Activated CD8-positive, alpha-beta memory T cell treated with anti-CD3 and anti-CD28 coated beads, Interleukin-2, amount 10 ng/mL, durations not matched to agents 7 days and 5 days (primary cell): ENCODE measurements around the gene FAM184B. TPM values are rescaled to one million over a fixed set of nuclear protein-coding genes. Genes with fewer than 3 reads are reported as not detected.
"Not testable (repeated sequence)": the region's sequence is repeated elsewhere in the genome, so short reads cannot be mapped to it uniquely, and the experiment has no call there.

ENCODE experiments used
- ATAC-seq: fragments of 150-1000 bp; cut with Tn5 transposase; one replicate; pipeline ENCODE4 v1.10.0; 2021; ENCODE audit warnings: moderate library complexity
- CTCF ChIA-PET: fragments of 350-600 bp; sonication (Branson Sonifier 250); formaldehyde crosslinking; loops from one replicate; lab custom pipeline; 2021; ENCODE audit warnings: antibody characterized with exemption; lab: Charles Lee
- DNase-seq: peaks from one replicate; pipeline ENCODE4 v3.0.0-alpha.2; 2020
- H3K27ac Mint-ChIP-seq: one replicate; pipeline ENCODE4 v1.8.0; 2021; ENCODE audit warnings: mild to moderate bottlenecking, mixed read lengths
- H3K27me3 Mint-ChIP-seq: one replicate; pipeline ENCODE4 v1.8.0; 2021; ENCODE audit warnings: mixed read lengths
- H3K36me3 Mint-ChIP-seq: one replicate; pipeline ENCODE4 v1.8.0; 2021; ENCODE audit warnings: mild to moderate bottlenecking, mixed read lengths
- H3K4me1 Mint-ChIP-seq: one replicate; pipeline ENCODE4 v1.8.0; 2021; ENCODE audit warnings: mixed read lengths
- H3K4me3 Mint-ChIP-seq: one replicate; pipeline ENCODE4 v1.8.0; 2021; ENCODE audit warnings: mild to moderate bottlenecking, moderate library complexity, mixed read lengths
- H3K9me3 Mint-ChIP-seq: one replicate; pipeline ENCODE4 v1.8.0; 2022; ENCODE audit warnings: low read depth, mixed read lengths
- total RNA-seq, 2 experiments: library from RNA; stranded (reverse); gene quantifications; one replicate each; pipeline ENCODE4 v1.2.3, GENCODE V29; 2021

Gene FAM184B
- total RNA-seq, 2 experiments from 2014 or later: 0.02 TPM; not detected in 1

- CTCF ChIA-PET: no interaction called here
- no peak overlapping the region for H3K27ac Mint-ChIP-seq
- H3K27me3 Mint-ChIP-seq: peaks cover 25% of the 10 kb centered on the region
- no peaks in the 10 kb centered on the region for H3K36me3 Mint-ChIP-seq
- DNase-seq (no peak), ATAC-seq (no peak)
- H3K4me1 Mint-ChIP-seq: no peaks in the 10 kb centered on the region
- H3K4me3 Mint-ChIP-seq: no peak overlapping the region
- H3K9me3 Mint-ChIP-seq: no peaks in the 10 kb centered on the region
Observed at GRCh38 chr4:17681281-17682221, 99.9 kb downstream of the FAM184B start.

GRCh38 chr4:17680559-17681280 is 100.7 kb downstream of the FAM184B start:
- no peak for DNase-seq
- no peak for ATAC-seq
- CTCF ChIA-PET: no interaction called here
- Mint-ChIP-seq H3K36me3 (no peaks in the 10 kb centered on the region), H3K27ac (no peak overlapping the region), H3K4me1 (no peaks in the 10 kb centered on the region), H3K4me3 (no peak overlapping the region), H3K27me3 (peaks cover 30% of the 10 kb centered on the region), H3K9me3 (no peaks in the 10 kb centered on the region)

DNA sequence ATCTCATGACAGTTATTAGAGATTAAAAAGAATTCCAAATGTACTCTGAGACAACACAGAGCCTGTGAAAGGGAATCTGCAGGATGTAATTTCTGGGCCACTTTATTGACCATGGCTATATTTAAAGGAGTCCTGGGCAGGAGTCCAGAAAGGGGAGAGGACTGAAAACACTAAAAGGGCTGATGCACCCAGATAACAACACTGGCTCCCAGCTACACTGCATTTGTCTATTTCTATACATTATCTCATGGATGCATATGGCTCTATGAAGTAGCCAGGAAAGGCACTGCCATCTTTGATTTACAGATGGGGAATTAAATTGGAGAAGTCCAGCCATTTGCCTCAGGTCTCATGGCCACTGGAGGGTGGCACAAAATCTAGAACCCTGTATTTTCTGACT is 111.0 kb downstream of the FAM184B start:
- no peaks in the 10 kb centered on the region for H3K4me1 Mint-ChIP-seq
- no peak overlapping the region for H3K4me3 Mint-ChIP-seq
- H3K27me3 Mint-ChIP-seq: peaks cover 46% of the 10 kb centered on the region
- H3K36me3 Mint-ChIP-seq: no peaks in the 10 kb centered on the region
- no peak for DNase-seq
- no peak overlapping the region for H3K27ac Mint-ChIP-seq
- no peak for ATAC-seq
- H3K9me3 Mint-ChIP-seq: peaks cover 6% of the 10 kb centered on the region
- CTCF ChIA-PET: no interaction called here

DNA sequence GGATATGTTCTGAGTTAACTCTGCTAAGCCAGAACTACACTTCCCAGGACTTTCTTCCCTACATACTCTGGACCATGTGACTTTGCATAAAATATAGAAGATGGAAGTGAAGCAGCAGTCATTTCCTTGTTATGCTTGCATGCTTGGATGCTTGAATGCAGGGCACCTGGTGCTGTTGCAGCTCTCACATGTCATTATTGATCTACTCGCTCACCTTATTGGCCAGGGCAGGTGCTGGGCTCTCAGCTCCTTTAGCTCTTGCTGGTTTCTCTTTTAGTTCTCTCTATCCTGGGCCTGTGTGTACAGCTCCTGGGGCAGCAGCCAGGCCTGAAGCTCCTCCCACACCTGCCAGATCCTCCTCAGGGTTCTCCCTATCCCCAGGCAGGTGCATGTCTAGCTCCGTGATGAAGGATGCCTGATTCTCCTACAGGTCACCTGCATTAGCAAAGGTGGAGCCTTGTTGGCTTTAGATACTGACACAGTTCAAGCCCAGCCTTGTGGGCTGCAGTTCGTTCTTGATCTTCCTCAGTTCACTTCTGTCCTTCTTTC is 113.7 kb downstream of the FAM184B start:
- CTCF ChIA-PET: no interaction called here
- DNase-seq (no peak), ATAC-seq (no peak)
- Mint-ChIP-seq H3K4me1 (peaks cover 12% of the 10 kb centered on the region), H3K27ac (no peak overlapping the region), H3K4me3 (no peak overlapping the region), H3K36me3 (no peaks in the 10 kb centered on the region), H3K27me3 (peaks cover 31% of the 10 kb centered on the region), H3K9me3 (peaks cover 6% of the 10 kb centered on the region)

GRCh38 chr4:17667253-17667652 is 114.2 kb downstream of the FAM184B start:
- H3K36me3 Mint-ChIP-seq: no peaks in the 10 kb centered on the region
- peaks cover 15% of the 10 kb centered on the region for H3K4me1 Mint-ChIP-seq
- CTCF ChIA-PET: no interaction called here

GRCh38 chr4:17665852-17666251 is 115.6 kb downstream of the FAM184B start:
- CTCF ChIA-PET: no interaction called here
- Mint-ChIP-seq H3K9me3 (peaks cover 2% of the 10 kb centered on the region), H3K4me3 (no peak overlapping the region), H3K27ac (no peak overlapping the region), H3K27me3 (peaks cover 15% of the 10 kb centered on the region), H3K4me1 (peaks cover 15% of the 10 kb centered on the region), H3K36me3 (no peaks in the 10 kb centered on the region)
- DNase-seq (no peak), ATAC-seq (no peak)

More at GRCh38 chr4:17667253-17667652, 114.2 kb downstream of the FAM184B start:
- Mint-ChIP-seq H3K27me3 (peaks cover 29% of the 10 kb centered on the region), H3K9me3 (peaks cover 6% of the 10 kb centered on the region), H3K27ac (no peak overlapping the region), H3K4me3 (no peak overlapping the region)
- ATAC-seq (no peak), DNase-seq (no peak)

GRCh38 chr4:17665346-17665745 is 116.1 kb downstream of the FAM184B start:
- DNase-seq (no peak), ATAC-seq (no peak)
- CTCF ChIA-PET: no interaction called here
- Mint-ChIP-seq H3K9me3 (peaks cover 2% of the 10 kb centered on the region), H3K4me1 (peaks cover 15% of the 10 kb centered on the region), H3K4me3 (no peak overlapping the region), H3K27me3 (peaks cover 10% of the 10 kb centered on the region), H3K27ac (no peak overlapping the region), H3K36me3 (no peaks in the 10 kb centered on the region)

DNA sequence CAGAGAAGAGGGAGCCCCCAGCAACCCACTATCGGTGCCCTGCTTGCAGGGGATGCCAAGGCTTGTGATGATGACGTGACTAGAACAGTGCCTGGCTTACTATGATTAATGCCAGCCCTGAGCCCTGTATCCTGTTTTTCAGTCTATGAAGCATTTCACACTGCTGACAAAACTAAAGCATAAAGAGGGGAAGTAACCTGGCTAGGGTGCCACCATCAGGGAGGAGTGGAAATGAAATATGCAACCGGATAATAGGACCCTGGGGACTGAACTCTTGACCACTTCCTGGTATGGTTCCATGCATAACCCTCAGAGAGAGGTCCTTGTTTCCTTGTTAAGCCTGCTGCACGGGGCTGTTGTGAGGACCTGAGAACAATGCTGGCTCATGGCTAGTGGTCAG is 116.7 kb downstream of the FAM184B start:
- DNase-seq: no peak
- peaks cover 7% of the 10 kb centered on the region for H3K27me3 Mint-ChIP-seq
- no peak overlapping the region for H3K4me3 Mint-ChIP-seq
- peaks cover 15% of the 10 kb centered on the region for H3K4me1 Mint-ChIP-seq
- CTCF ChIA-PET: no interaction called here
- no peaks in the 10 kb centered on the region for H3K36me3 Mint-ChIP-seq
- peaks cover 2% of the 10 kb centered on the region for H3K9me3 Mint-ChIP-seq
- no peak overlapping the region for H3K27ac Mint-ChIP-seq
- no peak for ATAC-seq

GRCh38 chr4:17662694-17663093 is 118.7 kb downstream of the FAM184B start:
- ATAC-seq (no peak), DNase-seq (no peak)

DNA sequence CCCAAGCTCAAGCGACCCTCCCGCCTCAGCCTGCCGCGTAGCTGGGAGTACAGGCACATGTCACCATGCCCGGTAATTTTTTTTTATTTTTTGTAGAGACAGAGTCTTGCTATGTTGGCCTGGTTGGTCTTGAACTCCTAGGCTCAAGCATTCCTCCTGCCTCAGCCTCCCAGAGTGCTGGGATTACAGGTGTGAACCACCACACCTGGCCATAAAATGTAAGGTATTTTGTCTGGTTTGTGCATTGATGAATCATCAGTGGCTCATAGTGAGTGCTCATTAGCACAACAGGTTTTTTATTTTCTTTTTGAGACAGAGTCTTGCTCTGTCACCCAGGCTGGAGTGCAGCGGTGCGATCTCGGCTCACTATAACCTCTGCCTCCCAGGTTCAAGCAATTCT is 122.2 kb downstream of the FAM184B start:
- ATAC-seq, H3K36me3 Mint-ChIP-seq, H3K4me3 Mint-ChIP-seq, CTCF ChIA-PET, DNase-seq, H3K27ac Mint-ChIP-seq, H3K4me1 Mint-ChIP-seq, H3K9me3 Mint-ChIP-seq: not testable (repeated sequence)
- H3K27me3 Mint-ChIP-seq: peaks cover 18% of the 10 kb centered on the region

More at GRCh38 chr4:17662694-17663093, 118.7 kb downstream of the FAM184B start:
- Mint-ChIP-seq H3K27me3 (peaks cover 10% of the 10 kb centered on the region), H3K9me3 (peaks cover 2% of the 10 kb centered on the region), H3K27ac (no peak overlapping the region), H3K4me3 (no peak overlapping the region), H3K36me3 (no peaks in the 10 kb centered on the region), H3K4me1 (peaks cover 15% of the 10 kb centered on the region)
- CTCF ChIA-PET: no interaction called here

- Mint-ChIP-seq H3K9me3 (no peaks in the 10 kb centered on the region), H3K27ac (no peak overlapping the region), H3K4me3 (no peak overlapping the region), H3K36me3 (no peaks in the 10 kb centered on the region), H3K27me3 (peaks cover 18% of the 10 kb centered on the region), H3K4me1 (peaks cover 4% of the 10 kb centered on the region)
- ATAC-seq (no peak), DNase-seq (no peak)
- CTCF ChIA-PET: no interaction called here
Observed at GRCh38 chr4:17657849-17658248, 123.6 kb downstream of the FAM184B start.

DNA sequence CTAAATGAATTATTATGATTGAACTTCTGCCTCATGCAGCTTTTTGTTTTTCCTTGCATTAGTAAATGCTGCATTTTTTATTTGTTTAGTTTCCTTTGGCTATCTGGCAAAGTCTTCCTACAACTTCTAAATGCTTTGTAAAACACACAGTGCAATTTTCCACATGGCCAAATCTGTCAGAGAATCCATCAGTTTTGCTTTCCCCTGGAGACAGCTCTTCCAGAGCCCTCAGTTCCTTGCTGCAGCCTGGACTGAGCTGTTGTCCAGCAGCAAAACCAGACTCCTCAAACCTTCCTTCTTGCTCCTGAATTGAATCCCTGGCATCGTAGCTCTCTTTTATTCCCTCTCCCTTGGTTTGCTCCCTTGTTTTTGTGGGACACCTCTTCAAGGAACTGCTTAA is 124.3 kb downstream of the FAM184B start:
- no peak for ATAC-seq

DNA sequence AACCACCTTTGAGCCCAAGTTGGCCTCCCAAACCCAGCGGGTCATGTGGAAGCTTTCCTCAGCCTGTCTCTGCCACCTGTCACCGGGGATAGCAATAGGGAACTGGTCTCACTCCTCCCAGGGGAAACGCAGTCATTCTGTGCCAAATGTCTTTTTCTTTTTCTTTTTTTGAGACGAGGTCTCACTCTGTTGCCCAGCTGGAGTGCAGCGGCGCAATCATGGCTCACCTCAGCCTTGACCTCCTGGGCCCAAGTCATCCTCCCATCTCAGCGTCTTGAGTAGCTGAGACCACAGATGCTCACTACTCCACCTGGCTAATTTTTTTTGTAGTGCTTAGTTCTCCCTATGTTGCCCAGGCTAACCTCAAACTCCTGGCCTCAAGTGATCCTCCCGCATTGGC is 126.7 kb downstream of the FAM184B start:
- H3K4me3 Mint-ChIP-seq: no peak overlapping the region
- ATAC-seq (no peak), DNase-seq (no peak)

More for the DNA sequence above, 124.3 kb downstream of the FAM184B start:
- Mint-ChIP-seq H3K4me1 (no peaks in the 10 kb centered on the region), H3K27me3 (peaks cover 18% of the 10 kb centered on the region), H3K27ac (no peak overlapping the region), H3K36me3 (no peaks in the 10 kb centered on the region), H3K4me3 (no peak overlapping the region), H3K9me3 (no peaks in the 10 kb centered on the region)
- CTCF ChIA-PET: no interaction called here
- DNase-seq: no peak

More for the DNA sequence above, 126.7 kb downstream of the FAM184B start:
- no peaks in the 10 kb centered on the region for H3K36me3 Mint-ChIP-seq
- H3K4me1 Mint-ChIP-seq: peaks cover 4% of the 10 kb centered on the region
- H3K27ac Mint-ChIP-seq: no peak overlapping the region
- CTCF ChIA-PET: no interaction called here
- no peaks in the 10 kb centered on the region for H3K9me3 Mint-ChIP-seq
- H3K27me3 Mint-ChIP-seq: peaks cover 18% of the 10 kb centered on the region
